Fibroblast of mammary gland (primary cell): ENCODE data around the gene TAS1R2.
"Not testable (repeated sequence)": the region's sequence is repeated elsewhere in the genome, so short reads cannot be mapped to it uniquely, and the experiment has no call there.

ENCODE experiments used
- DNase-seq: peaks from one replicate; pipeline ENCODE4 v3.0.0-alpha.2; 2010; ENCODE audit warnings: low read depth
- H3K4me3 ChIP-seq: 2 replicates; pipeline ENCODE4 v1.5.1; 2011; ENCODE audit warnings: low read depth, mild to moderate bottlenecking, low read length, moderate library complexity; ENCODE audit not compliant: control insufficient read depth
- CTCF ChIP-seq: conservative IDR thresholded peaks from 2 replicates; pipeline ENCODE4 v1.5.1; 2011; ENCODE audit warnings: low read depth, low read length, inconsistent platforms; ENCODE audit not compliant: control insufficient read depth, insufficient read depth

The TAS1R2 gene

DNA sequence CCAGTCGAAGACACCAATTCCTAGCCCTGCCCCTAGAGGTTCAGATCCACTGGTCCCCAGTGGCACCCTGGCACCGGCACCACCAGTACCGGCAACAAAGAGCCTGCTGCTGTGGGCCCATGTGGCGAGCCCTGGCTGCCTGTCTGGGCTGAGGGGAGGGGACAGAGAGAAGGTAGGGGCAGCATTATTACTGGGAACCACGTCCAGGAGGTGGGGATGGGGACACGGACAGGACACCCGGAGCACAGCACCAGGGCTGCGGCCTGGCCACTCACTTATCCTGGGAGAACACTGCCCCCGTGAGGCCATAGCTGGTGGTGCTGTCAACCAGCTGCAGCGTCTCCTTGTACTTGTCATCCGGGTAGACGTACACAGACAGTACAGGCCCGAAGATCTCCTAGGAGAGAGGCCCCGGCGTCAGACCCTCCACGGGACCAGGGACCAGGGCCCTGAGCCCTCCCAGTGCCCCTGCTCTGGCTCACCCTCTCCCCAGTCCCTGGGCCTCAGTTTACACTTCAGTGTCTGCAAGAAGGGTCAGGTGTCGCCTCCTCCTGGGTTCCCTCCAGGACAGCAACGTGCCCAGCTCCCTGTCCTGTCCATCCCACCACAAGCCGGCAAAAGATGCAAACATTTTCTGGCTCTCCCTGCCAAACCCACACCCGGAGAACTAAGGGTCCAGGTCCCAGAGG, 15.8 kb upstream of the TAS1R2 start:
- TF ChIP-seq CTCF, result peak; percentile 79
- DNase-seq, result peak; percentile 85
- no peak overlapping the region for H3K4me3 ChIP-seq

GRCh38 chr1:18874600-18874999, 15.1 kb upstream of the TAS1R2 start:
- H3K4me3 ChIP-seq, result no peak overlapping the region
- DNase-seq, result no peak
- no peak for TF ChIP-seq CTCF

DNA sequence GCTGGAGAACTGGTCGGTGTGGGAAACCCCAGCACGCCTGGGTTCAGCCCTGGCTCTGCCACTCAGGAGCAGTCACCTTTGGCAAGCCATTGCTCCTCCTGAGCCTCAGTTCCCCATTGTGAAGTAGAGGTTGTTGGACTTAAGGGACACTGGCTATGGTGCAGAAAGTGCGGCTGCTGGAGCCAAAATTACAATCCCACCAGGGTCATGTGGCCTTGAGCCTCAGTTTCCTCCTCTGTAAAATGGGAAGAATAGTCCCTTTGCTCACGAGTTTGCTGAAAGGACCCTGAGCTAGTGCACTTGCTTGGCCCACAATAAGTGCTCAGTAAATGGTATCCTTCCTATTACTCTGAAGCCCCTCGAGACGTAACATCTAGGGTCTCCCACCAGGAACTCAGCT, 14.6 kb upstream of the TAS1R2 start:
- no peak for DNase-seq
- TF ChIP-seq CTCF, result no peak
- no peak overlapping the region for H3K4me3 ChIP-seq

DNA sequence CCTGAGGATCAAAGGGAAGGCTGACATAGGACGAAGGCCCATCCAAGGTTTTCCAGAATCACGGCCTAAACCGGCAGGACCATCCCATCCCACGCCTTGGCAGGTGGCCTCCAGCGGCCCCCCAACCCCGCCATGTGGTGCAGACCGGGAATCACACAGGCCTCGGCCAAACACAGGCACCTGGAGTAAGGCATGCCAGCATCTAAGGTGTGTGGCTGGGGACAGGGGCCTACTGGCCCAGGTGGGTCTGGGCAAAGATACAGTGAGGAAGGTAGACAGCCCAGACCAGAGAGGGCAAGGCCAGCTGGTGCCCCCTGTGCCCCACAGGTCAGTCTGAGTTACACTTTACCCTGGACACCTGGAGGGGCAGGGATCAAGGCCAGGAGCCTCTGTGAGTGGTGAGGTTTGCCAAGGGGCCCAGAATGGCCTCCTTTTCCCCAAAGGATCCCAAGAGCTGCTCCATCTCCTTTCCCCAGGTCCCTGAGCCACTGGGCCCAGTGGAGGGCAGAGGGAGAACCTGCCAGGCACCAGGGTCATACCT, 12.7 kb upstream of the TAS1R2 start:
- no peak for DNase-seq
- H3K4me3 ChIP-seq, result no peak overlapping the region
- TF ChIP-seq CTCF, result no peak

- no peak for DNase-seq
- no peak for TF ChIP-seq CTCF
- no peak overlapping the region for H3K4me3 ChIP-seq
Measured at GRCh38 chr1:18871401-18872070, 12.1 kb upstream of the TAS1R2 start.

- no peak for DNase-seq
- no peak overlapping the region for H3K4me3 ChIP-seq
- TF ChIP-seq CTCF, result no peak
Measured at GRCh38 chr1:18870957-18871356, 11.5 kb upstream of the TAS1R2 start.

- not testable (repeated sequence) for H3K4me3 ChIP-seq, DNase-seq
Measured at GRCh38 chr1:18870595-18870865, 11.1 kb upstream of the TAS1R2 start.
